DLD1 (cell line): Measurements from ENCODE around the gene MMP14.
"Not testable (repeated sequence)": the region's sequence is repeated elsewhere in the genome, so short reads cannot be mapped to it uniquely, and the experiment has no call there.

Source experiments
- in situ Hi-C: cut with HindIII; loops from 2 replicates; pipeline ENCODE4 v1.10.0; 2017; ENCODE audit warnings: low sequenced_read_pairs

The MMP14 gene

GRCh38 chr14:22836301-22837113, at the start of gene MMP14:
Gene MMP14, plus strand, starts transcription at chr14:22836585. Its CDS starts 233 bp downstream, at chr14:22836818.
- in situ Hi-C loops = no loop called here

GRCh38 chr14:22786685-22787084, 49.7 kb upstream of the MMP14 start:
- in situ Hi-C loops = no loop called here

- in situ Hi-C loops = no loop called here
Observed at GRCh38 chr14:22791301-22791700, 45.1 kb upstream of the MMP14 start.

GRCh38 chr14:22792158-22792557, 44.2 kb upstream of the MMP14 start:
- in situ Hi-C loops = no loop called here

- in situ Hi-C loops = not testable (repeated sequence)
Observed at GRCh38 chr14:22793550-22793949, 42.8 kb upstream of the MMP14 start.

- in situ Hi-C loops = no loop called here
Observed at GRCh38 chr14:22793976-22794375, 42.4 kb upstream of the MMP14 start.

- in situ Hi-C loops = no loop called here
Observed at GRCh38 chr14:22794551-22794951, 41.8 kb upstream of the MMP14 start.

GRCh38 chr14:22796087-22796707, 40.2 kb upstream of the MMP14 start:
- in situ Hi-C loops = no loop called here

GRCh38 chr14:22797017-22797917, 39.1 kb upstream of the MMP14 start:
- in situ Hi-C loops = no loop called here

- in situ Hi-C loops = no loop called here
Observed at GRCh38 chr14:22798528-22798927, 37.9 kb upstream of the MMP14 start.

GRCh38 chr14:22800346-22800745, 36.0 kb upstream of the MMP14 start:
- in situ Hi-C loops = loop anchor here (10.0 kb wide), 1 partner anchor 216 kb away; the partner anchor contains the start of gene DAD1

- in situ Hi-C loops = loop anchor here (10.0 kb wide), 1 partner anchor 217 kb away; the partner anchor contains the start of gene DAD1
Observed at GRCh38 chr14:22801716-22802115, 34.7 kb upstream of the MMP14 start.

- in situ Hi-C loops = loop anchor here (10.0 kb wide), 1 partner anchor 218 kb away; the partner anchor contains the start of gene DAD1
Observed at GRCh38 chr14:22802860-22803686, 33.3 kb upstream of the MMP14 start.

- in situ Hi-C loops = loop anchor here (10.0 kb wide), 1 partner anchor 219 kb away; the partner anchor contains the start of gene DAD1
Observed at GRCh38 chr14:22803687-22803974, 32.8 kb upstream of the MMP14 start.

- in situ Hi-C loops = loop anchor here (10.0 kb wide), 1 partner anchor 220 kb away; the partner anchor contains the start of gene DAD1
Observed at GRCh38 chr14:22805235-22805634, 31.1 kb upstream of the MMP14 start.

GRCh38 chr14:22807432-22808087, 28.8 kb upstream of the MMP14 start:
- in situ Hi-C loops = loop anchor here (10.0 kb wide), 1 partner anchor 223 kb away; the partner anchor contains the start of gene DAD1

GRCh38 chr14:22808388-22809209, 27.8 kb upstream of the MMP14 start:
- in situ Hi-C loops = loop anchor here (10.0 kb wide), 1 partner anchor 224 kb away; the partner anchor contains the start of gene DAD1

- in situ Hi-C loops = no loop called here
Observed at GRCh38 chr14:22811722-22812121, 24.7 kb upstream of the MMP14 start.

- in situ Hi-C loops = no loop called here
Observed at GRCh38 chr14:22812744-22813143, 23.6 kb upstream of the MMP14 start.
